Inferior parietal cortex (tissue), 1 donor: ENCODE measurements around the gene RMND5A.
A peak's percentile ranks its signal among the peaks of the same experiment; 100 is the strongest.
"Not testable (repeated sequence)": the region's sequence is repeated elsewhere in the genome, so short reads cannot be mapped to it uniquely, and the experiment has no call there.

ENCODE experiments used
- DNase-seq: peaks from one replicate; pipeline ENCODE4 v3.0.0-alpha.2; 2016; ENCODE audit errors: extremely low spot score

RMND5A gene

DNA sequence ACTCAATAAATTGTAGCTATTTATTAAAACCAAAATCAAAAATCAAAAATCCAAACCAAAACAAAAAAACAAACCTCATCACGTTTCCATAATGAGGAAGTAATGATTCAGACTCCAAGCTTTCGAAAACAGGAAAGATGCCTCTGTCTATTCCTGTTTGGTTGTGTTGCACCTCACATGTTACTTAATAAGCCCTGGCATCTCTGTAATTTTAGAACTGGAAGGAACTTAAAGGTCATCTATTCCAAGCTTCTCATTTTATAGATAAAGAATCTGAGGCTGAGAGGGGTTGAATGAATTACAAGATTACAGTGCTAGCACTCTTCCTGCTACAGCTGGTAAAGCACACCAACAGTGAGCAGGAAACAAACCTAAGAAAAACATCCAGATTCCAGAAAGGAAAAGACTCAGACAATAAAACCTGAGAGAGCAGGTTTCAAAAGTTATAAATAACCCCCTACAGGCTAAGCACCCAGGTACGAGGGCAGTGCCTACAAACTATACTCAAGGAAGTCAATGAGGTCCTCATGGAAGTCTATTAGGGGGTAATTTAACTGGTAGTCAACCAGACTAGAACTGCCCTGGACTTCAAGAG, 5.4 kb upstream of the RMND5A start:
- not testable (repeated sequence) for DNase-seq

GRCh38 chr2:86719263-86719636, 841 bp upstream of the RMND5A start:
- not testable (repeated sequence) for DNase-seq

GRCh38 chr2:86720540-86721320, 639 bp downstream of the RMND5A start:
- not testable (repeated sequence) for DNase-seq

GRCh38 chr2:86725706-86726105, 5.6 kb downstream of the RMND5A start:
- not testable (repeated sequence) for DNase-seq

DNA sequence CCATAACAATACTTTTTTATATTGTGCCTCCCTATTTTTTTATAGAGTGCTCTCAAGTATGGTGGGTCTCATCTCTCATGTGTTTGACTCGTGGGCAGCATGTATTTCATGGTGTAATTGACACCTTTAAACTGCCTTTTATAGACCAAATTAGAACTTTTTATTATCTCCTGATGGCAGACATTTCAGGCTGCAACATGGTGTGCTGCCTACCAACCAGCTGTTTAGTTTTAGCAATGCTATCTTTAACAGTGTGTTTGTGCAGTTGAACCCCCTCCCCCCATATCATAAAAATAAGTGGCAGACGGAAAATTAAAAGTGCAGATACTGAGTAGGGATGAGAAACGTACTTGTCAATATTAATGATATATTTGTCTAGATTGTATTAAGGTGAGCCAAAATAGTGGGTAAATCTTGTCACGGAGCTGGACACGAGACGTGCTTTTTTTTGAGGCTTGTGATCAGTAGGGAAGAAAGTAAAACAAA, 12.0 kb downstream of the RMND5A start:
- DNase-seq = not testable (repeated sequence)

DNA sequence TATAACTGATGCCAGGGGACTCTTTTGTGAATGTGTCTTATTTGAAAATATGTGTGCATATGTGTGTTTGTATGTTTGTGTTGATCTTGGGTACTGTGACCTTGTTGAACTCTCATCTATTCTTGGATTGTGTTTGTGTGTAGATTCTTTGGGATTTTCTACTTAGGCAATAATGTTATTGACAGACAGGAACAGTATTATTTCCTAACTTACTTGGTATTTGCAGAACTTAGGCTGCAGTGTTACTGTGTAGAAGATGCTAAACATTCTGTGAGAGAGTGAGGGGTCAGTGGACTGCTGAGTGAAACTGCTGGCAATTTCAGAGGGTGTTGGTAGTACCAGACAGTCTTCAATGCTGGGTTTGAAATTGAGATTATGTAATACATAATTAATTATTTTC, 12.7 kb downstream of the RMND5A start:
- DNase-seq = not testable (repeated sequence)

- not testable (repeated sequence) for DNase-seq
These were observed 13.4 kb downstream of the RMND5A start for GRCh38 chr2:86733528-86733927.

- not testable (repeated sequence) for DNase-seq
These were observed 14.8 kb downstream of the RMND5A start for GRCh38 chr2:86734896-86735295.

DNA sequence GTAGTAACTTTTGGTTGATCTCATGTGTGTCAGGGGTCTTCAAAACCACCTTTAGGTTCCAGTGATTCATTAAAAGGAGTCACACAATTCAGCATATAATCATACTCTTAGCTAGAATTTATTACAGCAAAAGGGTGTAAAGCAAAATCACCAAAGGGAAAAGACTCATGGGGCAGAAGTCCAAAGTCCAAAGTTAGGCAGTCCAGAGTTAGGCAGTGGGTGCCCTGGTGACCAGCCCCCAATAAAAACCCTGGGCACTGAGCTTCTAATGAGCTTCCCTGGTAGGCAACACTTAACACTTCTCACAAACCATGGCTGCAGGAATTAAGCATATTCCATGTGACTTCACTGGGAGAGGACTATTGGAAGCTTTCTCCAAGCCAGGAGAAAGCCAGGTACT, 19.4 kb downstream of the RMND5A start:
- not testable (repeated sequence) for DNase-seq

- not testable (repeated sequence) for DNase-seq
These were observed 19.8 kb downstream of the RMND5A start for GRCh38 chr2:86739889-86740288.

- DNase-seq = not testable (repeated sequence)
These were observed 21.9 kb downstream of the RMND5A start for GRCh38 chr2:86741889-86742498.

- DNase-seq = no peak
These were observed 24.1 kb downstream of the RMND5A start for GRCh38 chr2:86744152-86744551.

DNA sequence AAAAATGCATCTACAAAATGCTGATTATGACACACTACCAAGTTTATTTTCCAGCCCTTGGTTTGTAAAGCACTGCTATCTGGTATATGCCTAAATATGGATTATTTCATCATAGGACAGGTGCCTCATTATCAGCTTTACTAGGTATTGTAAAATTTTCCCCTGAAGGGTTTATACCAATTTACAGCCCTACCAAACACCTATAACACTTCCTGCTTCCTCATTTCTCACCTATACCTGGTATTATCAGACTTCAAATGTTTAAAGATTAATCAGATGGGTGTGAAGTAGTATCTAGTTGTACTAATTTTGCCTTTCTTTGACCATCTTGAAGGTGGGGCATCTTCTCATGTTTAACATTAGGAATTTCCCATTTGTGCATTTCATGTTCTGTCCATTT, 26.8 kb downstream of the RMND5A start:
- DNase-seq = no peak

GRCh38 chr2:86747711-86748639, 27.9 kb downstream of the RMND5A start:
- peak; percentile 66 for DNase-seq

GRCh38 chr2:86750240-86750839, 30.2 kb downstream of the RMND5A start:
- DNase-seq = no peak

GRCh38 chr2:86751778-86752177, 31.7 kb downstream of the RMND5A start:
- no peak for DNase-seq

DNA sequence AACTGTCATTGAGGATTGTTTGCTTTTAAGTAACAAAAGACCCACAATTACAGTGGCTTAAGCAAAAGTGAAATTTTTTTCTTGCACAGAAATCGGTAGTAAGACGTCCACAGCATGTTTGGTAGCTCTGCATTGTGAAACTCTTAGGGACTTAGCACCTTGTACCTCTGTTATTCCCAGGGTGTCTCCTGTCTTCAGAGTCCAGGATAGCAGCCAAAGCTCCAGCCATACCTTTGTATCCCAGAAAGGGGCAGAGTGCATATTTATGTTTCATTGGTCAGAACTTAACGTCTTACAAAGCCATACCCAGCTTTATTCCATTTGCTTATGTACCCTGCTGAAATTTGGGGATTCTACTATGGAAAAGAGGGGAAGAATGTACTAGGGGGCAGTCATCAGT, 32.8 kb downstream of the RMND5A start:
- no peak for DNase-seq

DNA sequence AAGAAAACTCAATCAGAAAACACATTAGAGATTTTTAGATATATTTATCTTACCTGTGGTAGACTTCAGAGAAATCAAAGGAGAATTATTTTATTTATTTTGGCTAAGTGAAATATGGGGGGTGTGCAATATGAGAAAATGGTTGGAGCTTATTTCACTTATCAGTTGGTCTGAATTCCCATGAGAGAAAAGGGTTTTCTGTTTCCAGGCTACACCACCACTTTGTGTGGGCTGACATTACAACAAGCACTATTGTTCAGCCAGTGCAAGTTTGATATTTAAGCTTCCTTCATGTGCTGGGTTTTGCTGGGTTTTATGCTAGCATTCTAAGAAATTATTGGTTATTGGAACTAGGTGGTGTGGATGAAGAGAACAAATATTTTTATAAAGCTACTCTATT, 33.5 kb downstream of the RMND5A start:
- no peak for DNase-seq

DNA sequence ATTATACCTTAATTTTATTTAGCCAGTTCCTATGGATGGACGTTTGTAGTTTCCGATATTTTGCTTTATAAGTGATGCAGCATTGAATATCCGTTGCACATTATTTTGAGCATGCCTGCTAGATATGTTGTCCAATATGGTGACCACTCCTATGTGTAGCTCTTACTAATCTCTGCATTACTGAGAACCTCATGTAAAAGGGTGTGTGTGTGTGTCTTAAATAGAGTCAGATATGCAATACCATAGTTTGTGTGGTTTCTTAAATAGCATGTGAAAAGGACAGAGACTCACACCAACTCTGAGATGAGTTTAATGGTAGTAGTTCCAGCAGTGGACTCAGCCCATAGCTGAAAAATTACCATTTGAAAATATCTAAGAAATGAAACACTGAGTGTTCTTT, 38.3 kb downstream of the RMND5A start:
- no peak for DNase-seq

DNA sequence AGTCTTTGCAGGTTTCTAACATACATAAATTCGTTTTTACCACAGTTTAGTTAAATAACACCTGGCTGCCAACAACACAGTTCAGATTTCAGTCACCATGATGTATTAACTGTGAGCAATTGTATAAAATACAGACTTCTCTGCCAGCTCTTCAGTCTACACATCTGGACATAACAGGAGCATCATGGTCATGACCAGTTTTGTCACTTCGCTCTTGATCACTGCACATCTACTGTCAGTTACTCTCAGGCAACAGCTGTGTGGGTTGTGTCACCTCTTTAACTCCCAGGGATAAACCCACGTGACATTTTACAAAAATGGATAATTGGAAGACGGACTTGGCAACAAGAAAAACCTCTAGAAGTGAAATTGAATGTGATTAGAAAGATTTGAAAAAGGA, 40.3 kb downstream of the RMND5A start:
- no peak for DNase-seq

DNA sequence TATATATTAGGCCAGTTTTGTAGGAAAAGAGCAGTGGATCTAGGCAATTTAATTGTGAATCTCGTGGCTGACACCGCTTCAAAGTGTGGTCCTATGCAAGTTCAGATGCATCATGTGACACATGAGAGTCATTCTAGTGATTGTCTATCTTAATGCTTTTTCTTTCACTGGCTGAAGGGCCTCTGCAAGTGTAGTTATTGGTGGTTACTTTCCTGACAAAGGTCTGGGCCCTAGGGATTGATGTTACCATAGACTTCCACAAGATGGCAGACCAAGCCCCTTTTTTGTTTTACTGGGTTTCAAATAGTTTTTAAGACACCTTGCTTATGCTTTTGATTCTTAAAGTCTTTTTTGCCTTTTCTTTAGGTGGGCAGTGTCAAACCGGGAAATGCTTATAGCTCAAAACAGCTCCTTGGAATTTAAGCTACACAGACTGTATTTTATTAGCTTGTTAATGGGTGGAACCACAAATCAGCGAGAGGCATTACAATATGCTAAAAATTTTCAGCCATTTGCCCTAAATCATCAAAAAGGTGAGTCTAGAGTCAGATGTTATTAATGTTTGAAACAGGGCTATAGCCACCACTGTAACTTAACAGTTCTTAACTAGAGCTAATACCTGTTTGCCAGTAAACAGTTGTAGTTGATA, 44.7 kb downstream of the RMND5A start:
- DNase-seq = peak; percentile 68
